GM12874 (cell line): ENCODE data around the gene KAZN.

Source experiments
- TF ChIP-seq, protein P1 (sequence below): IDR thresholded peaks from 2 replicates; pipeline ENCODE4 v1.5.1; 2011; ENCODE audit warnings: low read depth, mild to moderate bottlenecking, control low read depth, low read length, moderate library complexity; ENCODE audit not compliant: insufficient read depth

The KAZN gene

DNA sequence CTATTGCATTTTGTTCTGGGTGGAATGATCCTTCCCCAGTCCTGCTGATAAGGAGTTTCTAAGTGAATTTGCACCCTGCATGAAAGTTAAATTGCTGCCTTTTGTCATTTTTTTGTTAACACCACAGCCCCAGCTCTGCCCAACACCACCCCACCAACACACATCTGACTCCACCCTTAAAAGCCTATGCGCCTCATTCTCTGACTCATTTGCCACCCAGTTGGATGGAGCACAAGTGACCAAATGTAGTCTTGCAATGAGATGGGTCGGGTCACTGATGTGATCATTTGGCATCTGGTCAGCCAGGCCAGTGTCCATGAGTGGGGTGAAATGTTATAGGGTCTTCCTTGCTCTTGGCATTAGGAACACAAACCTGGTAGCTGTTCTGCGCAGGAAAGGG, 256.8 kb downstream of the KAZN start:
- TF ChIP-seq, protein P1, sequence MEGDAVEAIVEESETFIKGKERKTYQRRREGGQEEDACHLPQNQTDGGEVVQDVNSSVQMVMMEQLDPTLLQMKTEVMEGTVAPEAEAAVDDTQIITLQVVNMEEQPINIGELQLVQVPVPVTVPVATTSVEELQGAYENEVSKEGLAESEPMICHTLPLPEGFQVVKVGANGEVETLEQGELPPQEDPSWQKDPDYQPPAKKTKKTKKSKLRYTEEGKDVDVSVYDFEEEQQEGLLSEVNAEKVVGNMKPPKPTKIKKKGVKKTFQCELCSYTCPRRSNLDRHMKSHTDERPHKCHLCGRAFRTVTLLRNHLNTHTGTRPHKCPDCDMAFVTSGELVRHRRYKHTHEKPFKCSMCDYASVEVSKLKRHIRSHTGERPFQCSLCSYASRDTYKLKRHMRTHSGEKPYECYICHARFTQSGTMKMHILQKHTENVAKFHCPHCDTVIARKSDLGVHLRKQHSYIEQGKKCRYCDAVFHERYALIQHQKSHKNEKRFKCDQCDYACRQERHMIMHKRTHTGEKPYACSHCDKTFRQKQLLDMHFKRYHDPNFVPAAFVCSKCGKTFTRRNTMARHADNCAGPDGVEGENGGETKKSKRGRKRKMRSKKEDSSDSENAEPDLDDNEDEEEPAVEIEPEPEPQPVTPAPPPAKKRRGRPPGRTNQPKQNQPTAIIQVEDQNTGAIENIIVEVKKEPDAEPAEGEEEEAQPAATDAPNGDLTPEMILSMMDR = no peak

DNA sequence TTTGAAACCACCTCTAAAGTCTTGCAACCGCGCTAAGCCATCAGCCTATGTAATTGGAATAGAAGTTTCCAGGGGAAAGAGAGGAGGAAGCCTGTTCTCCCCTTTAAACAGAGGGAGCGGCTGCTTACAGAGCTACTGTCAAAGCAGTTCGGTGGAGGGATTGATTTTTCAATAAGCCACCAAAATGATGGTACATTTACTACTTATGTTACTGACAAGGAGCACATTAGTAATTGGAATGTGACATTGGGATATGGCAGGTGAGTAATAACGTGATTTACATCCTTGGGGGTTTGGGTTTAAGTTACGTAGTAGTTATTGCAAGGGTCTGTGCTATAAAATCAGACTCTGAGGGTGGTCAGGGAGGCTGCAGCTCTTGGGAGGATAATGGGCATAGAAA, 257.3 kb downstream of the KAZN start:
- TF ChIP-seq, protein P1 = no peak

DNA sequence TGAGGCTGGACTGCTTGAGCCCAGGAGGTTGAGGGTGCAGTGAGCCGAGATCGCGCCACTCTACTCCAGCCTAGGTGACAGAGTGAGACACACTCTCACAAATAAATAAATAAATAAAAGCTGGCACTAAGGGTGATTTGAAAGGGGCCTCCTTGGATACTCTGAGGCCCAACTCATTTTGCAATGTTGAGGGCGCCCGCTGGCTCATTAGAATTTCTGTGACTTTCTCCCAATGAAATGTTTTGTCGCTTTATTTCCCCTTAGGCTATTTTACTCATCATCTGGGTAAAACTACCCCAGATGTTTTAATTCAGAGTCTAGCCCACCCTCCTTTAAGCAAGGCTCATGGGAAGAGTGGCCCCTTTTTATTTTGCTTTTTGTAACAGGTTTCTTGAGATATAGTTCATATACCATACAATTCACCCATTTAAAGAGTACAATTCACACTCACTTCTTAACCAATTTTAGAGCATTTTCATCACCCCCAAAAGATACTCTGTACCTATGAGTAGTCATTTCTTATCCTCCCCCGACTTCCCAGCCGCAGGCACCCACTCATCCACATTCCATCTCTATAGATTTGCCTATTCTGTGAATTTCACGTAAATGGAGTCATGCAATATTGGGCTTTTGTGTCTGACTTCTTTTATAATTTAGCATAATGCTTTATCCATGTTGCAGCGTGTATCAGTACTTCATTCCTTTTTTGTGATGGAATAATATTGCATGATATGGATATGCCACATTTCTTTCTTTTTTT, 259.1 kb downstream of the KAZN start:
- TF ChIP-seq, protein P1 = no peak

DNA sequence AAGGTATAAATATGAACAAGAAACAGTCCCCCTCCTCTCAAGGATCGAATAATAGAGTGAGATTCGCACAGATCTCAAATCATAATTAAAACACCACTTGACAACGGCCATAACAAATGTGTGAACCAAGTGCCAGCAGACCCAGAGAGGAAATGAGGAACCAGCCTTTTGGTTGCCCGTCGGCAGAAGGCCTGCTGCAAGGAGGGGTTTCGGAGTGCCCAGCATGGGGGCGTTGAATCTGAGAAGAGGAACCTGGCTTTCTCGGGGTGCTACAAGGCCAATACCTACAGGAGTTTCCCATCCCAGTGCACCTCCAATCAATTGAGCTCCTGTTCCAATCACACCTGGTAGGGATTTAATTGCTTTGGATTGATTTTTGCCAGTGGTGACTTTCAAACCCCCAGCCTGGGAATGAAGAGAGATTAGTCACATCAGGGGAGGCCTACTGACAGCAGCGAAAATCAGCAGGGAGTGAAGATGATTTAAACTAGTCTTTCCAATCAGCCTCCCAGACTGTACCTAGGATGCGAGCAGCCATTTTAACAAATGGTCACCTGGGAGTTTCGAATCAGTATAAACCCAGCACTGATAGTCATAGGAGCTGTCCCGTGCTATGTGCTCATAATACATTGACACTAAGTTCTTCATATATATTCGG, 263.8 kb downstream of the KAZN start:
- TF ChIP-seq, protein P1 = no peak

DNA sequence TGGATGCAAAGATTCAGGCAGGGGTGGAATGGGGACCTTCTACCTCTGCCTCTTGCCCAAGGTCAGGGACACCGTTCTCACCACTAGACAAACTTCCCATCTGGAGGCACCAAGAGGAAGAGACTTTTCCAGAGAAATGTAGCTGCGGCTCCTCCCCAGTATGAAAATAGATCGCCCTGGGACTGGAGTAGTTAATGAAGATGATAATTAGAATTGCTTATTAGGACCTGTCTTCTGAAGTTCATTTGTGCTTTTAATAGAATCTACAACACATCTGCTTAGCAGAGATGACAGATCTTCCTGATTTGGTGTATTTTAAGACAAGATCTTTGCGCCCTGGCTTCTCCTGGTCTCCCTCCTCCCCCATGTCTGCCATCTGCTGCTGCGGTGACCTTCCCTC, 266.6 kb downstream of the KAZN start:
- TF ChIP-seq, protein P1 = no peak

DNA sequence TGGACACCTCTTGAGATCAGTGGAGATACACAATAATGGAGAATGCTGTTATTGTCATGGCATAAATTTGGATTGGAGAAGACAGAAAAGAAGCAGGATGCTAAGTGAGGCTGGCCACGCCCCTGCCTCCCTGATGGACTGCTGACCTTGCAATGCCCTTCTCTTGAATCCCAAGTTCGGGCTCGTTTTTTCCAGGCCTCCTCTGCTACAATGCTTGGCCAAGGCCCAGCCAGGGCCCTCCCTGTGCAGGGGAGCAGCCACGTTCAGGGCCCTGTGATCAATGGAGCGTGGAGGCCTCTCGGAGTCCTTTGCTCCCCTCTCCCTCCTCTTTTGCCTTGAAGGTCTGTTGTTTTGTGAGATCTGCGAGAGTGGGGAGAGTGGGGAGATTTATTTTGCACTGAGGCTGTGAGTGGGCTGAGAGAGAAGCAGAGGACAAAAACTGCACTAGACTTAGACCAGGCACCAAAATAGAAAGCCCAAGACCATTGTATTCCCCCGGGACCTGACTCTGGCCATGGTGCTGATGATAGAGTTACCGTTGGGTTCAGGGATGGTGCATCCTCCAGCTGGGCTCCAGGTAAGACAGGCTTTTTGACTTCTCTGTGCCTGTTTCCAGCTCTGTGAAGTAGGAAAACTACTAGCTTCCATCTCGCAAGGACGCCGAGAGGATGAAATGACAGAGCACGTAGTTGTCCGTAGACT, 268.6 kb downstream of the KAZN start:
- TF ChIP-seq, protein P1 = no peak

DNA sequence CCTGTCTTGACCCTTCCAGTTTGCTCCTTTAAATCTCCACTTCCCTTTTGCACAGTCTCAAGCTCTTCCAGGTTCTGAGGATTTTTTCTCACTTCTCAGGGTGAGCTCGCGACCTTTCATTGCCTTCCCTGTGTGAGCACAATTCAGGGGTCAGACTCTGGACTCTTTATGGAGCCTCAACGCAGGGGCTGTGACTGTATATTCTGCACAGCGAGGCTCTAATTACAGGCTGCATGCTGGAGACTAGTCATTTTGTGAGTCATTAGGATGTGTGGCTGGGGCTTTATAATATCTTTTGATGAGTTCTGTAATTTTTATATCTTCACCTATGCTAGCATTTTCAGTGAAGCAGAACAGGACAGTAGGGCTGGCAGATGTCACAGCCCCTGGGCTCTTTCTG, 270.7 kb downstream of the KAZN start:
- TF ChIP-seq, protein P1 = no peak
